CD14-positive monocyte (primary cell): ENCODE results near the gene AOPEP. TPM values are rescaled to one million over a fixed set of nuclear protein-coding genes. Genes with fewer than 3 reads are reported as not detected.

ENCODE experiments used
- DNase-seq, 3 donors: peaks; one replicate each; pipeline ENCODE4 v3.0.0-alpha.2; 2011 to 2022
- H2AFZ ChIP-seq: 2 replicates; pipeline ENCODE4 v1.6.0; 2012; ENCODE audit warnings: mild to moderate bottlenecking, low read depth, low read length, inconsistent platforms; ENCODE audit not compliant: insufficient read depth, poor library complexity, severe bottlenecking
- H3K27ac ChIP-seq, 2 donors: 1 replicate in 1 of 2; 2 replicates in 1 of 2; pipeline ENCODE4 v1.5.1; 2012 to 2013; ENCODE audit warnings: low read length in 2 of 2, control low read depth in 1 of 2, inconsistent platforms in 1 of 2, low read depth in 1 of 2, mild to moderate bottlenecking in 1 of 2
- H3K27me3 ChIP-seq, 2 donors: one replicate each; pipeline versions ENCODE4 v1.6.0 to v1.6.1; 2011 to 2013; ENCODE audit warnings: low read length in 2 of 2; ENCODE audit not compliant: control insufficient read depth in 2 of 2, insufficient read depth in 2 of 2
- H3K36me3 ChIP-seq, 2 donors: replicated peaks in 1 of 2; 1 replicate in 1 of 2; 2 replicates in 1 of 2; pipeline versions ENCODE4 v1.5.1 to v1.6.1; 2012 to 2013; ENCODE audit warnings: low read length in 2 of 2, control low read depth in 1 of 2, inconsistent platforms in 1 of 2, mild to moderate bottlenecking in 1 of 2; ENCODE audit not compliant: insufficient read depth in 2 of 2, control insufficient read depth in 1 of 2
- H3K4me1 ChIP-seq, 2 donors: 1 replicate in 1 of 2; 2 replicates in 1 of 2; pipeline versions ENCODE4 v1.5.1 to v1.6.1; 2012 to 2013; ENCODE audit warnings: low read length in 2 of 2, control low read depth in 1 of 2, inconsistent platforms in 1 of 2, mild to moderate bottlenecking in 1 of 2, moderate library complexity in 1 of 2; ENCODE audit not compliant: insufficient read depth in 2 of 2, control insufficient read depth in 1 of 2
- H3K4me2 ChIP-seq: replicated peaks from 2 replicates; pipeline ENCODE3; 2012; ENCODE audit warnings: low read length, moderate library complexity, mild to moderate bottlenecking; ENCODE audit not compliant: poor library complexity, severe bottlenecking; ENCODE audit errors: extremely low read depth
- H3K4me3 ChIP-seq, 3 experiments: fragments of 200-600 bp in 1 of 3; sonication (generic) in 1 of 3; replicated peaks in 1 of 3; 1 replicate in 2 of 3; 2 replicates in 1 of 3; pipeline ENCODE4 v1.5.1; 2011 to 2013; ENCODE audit warnings: low read length in 3 of 3, mild to moderate bottlenecking in 3 of 3, control low read depth in 2 of 3, low read depth in 2 of 3, inconsistent platforms in 1 of 3, moderate library complexity in 1 of 3
- H3K79me2 ChIP-seq: 2 replicates; pipeline ENCODE4 v1.6.0; 2012; ENCODE audit warnings: mild to moderate bottlenecking, control low read depth, inconsistent platforms, low read length, moderate library complexity; ENCODE audit not compliant: insufficient read depth
- H3K9ac ChIP-seq: 2 replicates; pipeline ENCODE4 v1.6.0; 2017; ENCODE audit warnings: low read length, mild to moderate bottlenecking; ENCODE audit not compliant: insufficient read depth, poor library complexity, severe bottlenecking
- H3K9me3 ChIP-seq, 2 donors: replicated peaks in 1 of 2; 1 replicate in 1 of 2; 2 replicates in 1 of 2; pipeline versions ENCODE4 v1.5.1 to v1.6.1; 2012 to 2013; ENCODE audit warnings: low read length in 2 of 2, control low read depth in 1 of 2; ENCODE audit not compliant: control insufficient read depth in 1 of 2, insufficient read depth in 1 of 2
- H4K20me1 ChIP-seq: 2 replicates; pipeline ENCODE4 v1.6.0; 2012; ENCODE audit warnings: mild to moderate bottlenecking, low read length, control low read depth, moderate library complexity; ENCODE audit not compliant: insufficient read depth
- H3K27ac Mint-ChIP-seq, 7 donors: one replicate each; pipeline ENCODE4 v1.8.0; 2020; ENCODE audit warnings: mild to moderate bottlenecking in 7 of 7, mixed read lengths in 7 of 7, moderate library complexity in 6 of 7, inconsistent platforms in 2 of 7
- H3K27me3 Mint-ChIP-seq, 3 donors: one replicate each; pipeline ENCODE4 v1.8.0; 2021 to 2022; ENCODE audit warnings: low read depth in 3 of 3, mild to moderate bottlenecking in 3 of 3, mixed read lengths in 3 of 3, moderate library complexity in 3 of 3, inconsistent platforms in 1 of 3
- H3K36me3 Mint-ChIP-seq, 2 donors: one replicate each; pipeline ENCODE4 v1.8.0; 2020; ENCODE audit warnings: mixed read lengths in 2 of 2, inconsistent platforms in 1 of 2, mild to moderate bottlenecking in 1 of 2
- H3K4me1 Mint-ChIP-seq: one replicate; pipeline ENCODE4 v1.8.0; 2020; ENCODE audit warnings: mild to moderate bottlenecking, mixed read lengths
- H3K4me3 Mint-ChIP-seq, 2 donors: one replicate each; pipeline ENCODE4 v1.8.0; 2020; ENCODE audit warnings: mild to moderate bottlenecking in 2 of 2, mixed read lengths in 2 of 2, moderate library complexity in 1 of 2
- H3K9me3 Mint-ChIP-seq, 7 donors: one replicate each; pipeline ENCODE4 v1.8.0; 2020 to 2022; ENCODE audit warnings: mixed read lengths in 7 of 7, mild to moderate bottlenecking in 6 of 7, moderate library complexity in 6 of 7, inconsistent platforms in 2 of 7
- CTCF ChIP-seq: fragments of 200-600 bp; IDR thresholded peaks from one replicate; pipeline ENCODE4 v1.8.0; 2022; ENCODE audit warnings: antibody characterized with exemption, mild to moderate bottlenecking
- WGBS: methylation state at CpG from one replicate; pipeline ENCODE4 v1.1.5; 2013; ENCODE audit warnings: missing lambda C conversion rate; ENCODE audit not compliant: insufficient coverage; 5-methylcytosine and 5-hydroxymethylcytosine counted together
- intact Hi-C, 2 donors: fragments of 100-400 bp; cut with micrococcal nuclease; formaldehyde crosslinking; loops; one replicate each; pipeline versions ENCODE4 v1.15.0 to v1.15.1; 2023
- polyA plus RNA-seq, 3 donors: library from polyadenylated mRNA; depleted of rRNA in 1 of 3; unstranded in 2 of 3; stranded (reverse) in 1 of 3; fragments of 300-500 nt in 2 of 3; fragments of >200 nt in 1 of 3; fragmentation: Illumina TruSeq in 2 of 3; gene quantifications; 1 replicate in 2 of 3; 2 replicates in 1 of 3; pipeline ENCODE4 v1.2.3, GENCODE V29; 2012 to 2021

The AOPEP gene
- polyA plus RNA-seq, 3 donors = 3.0 to 4.1 (median 3.1) TPM

GRCh38 chr9:95001720-95002119, 275.2 kb downstream of the AOPEP start:
- Mint-ChIP-seq H3K4me3 (no peak overlapping the region), H3K27me3 (peaks cover 39 to 54% (median 50%) of the 10 kb centered on the region in 3 donors), H3K4me1 (peaks cover 11% of the 10 kb centered on the region), H3K27ac (no peak overlapping the region), H3K9me3 (peaks cover 0 to 4% (median 2%) of the 10 kb centered on the region in 7 donors), H3K36me3 (peaks cover under 1 to 7% of the 10 kb centered on the region in 2 donors)
- Histone ChIP-seq H3K4me1 (peaks cover 6 to 13% of the 10 kb centered on the region in 2 donors), H3K79me2 (no peaks in the 10 kb centered on the region), H3K4me3 (no peak overlapping the region), H3K27ac (no peak overlapping the region), H4K20me1 (no peaks in the 10 kb centered on the region), H3K27me3 (peaks cover 44 to 52% of the 10 kb centered on the region in 2 donors), H3K36me3 (no peaks in the 10 kb centered on the region), H3K9me3 (peaks cover 0 to 6% of the 10 kb centered on the region in 2 donors), H3K9ac (no peak overlapping the region), H2AFZ (no peak overlapping the region), H3K4me2 (no peak overlapping the region)
- no peak for DNase-seq
- TF ChIP-seq CTCF = no peak
- no CpG with 5 or more reads among the region's 7 CpGs for WGBS
- intact Hi-C loops = no loop called here

- intact Hi-C loops = no loop called here
- Mint-ChIP-seq H3K27me3 (peaks cover 53 to 72% (median 59%) of the 10 kb centered on the region in 3 donors), H3K36me3 (peaks cover 11 to 14% of the 10 kb centered on the region in 2 donors), H3K9me3 (peaks cover 0 to 4% (median 2%) of the 10 kb centered on the region in 7 donors), H3K4me1 (peaks cover 11% of the 10 kb centered on the region), H3K27ac (no peak overlapping the region), H3K4me3 (peak overlapping the region; percentile 56 to 77)
- Histone ChIP-seq H4K20me1 (no peaks in the 10 kb centered on the region), H3K27me3 (peaks cover 44 to 52% of the 10 kb centered on the region in 2 donors), H3K4me2 (peak overlapping the region; percentile 74), H3K9me3 (peaks cover 0 to 6% of the 10 kb centered on the region in 2 donors), H3K9ac (no peak overlapping the region), H3K27ac (no peak overlapping the region), H2AFZ (no peak overlapping the region), H3K4me1 (peaks cover 6 to 13% of the 10 kb centered on the region in 2 donors), H3K79me2 (no peaks in the 10 kb centered on the region), H3K4me3 (peak overlapping the region in 2 of 3 experiments; percentile 24 to 67), H3K36me3 (no peaks in the 10 kb centered on the region)
- no peak for TF ChIP-seq CTCF
- DNase-seq = no peak
- 0% methylated on average over 6 of the region's 19 CpGs for WGBS
These were observed 277.4 kb downstream of the AOPEP start for GRCh38 chr9:95003689-95004410.
